ENCODE data around the gene KRTAP10-6.

- TF ChIP-seq CTCF (conservative IDR thresholded peaks at IDR 0.05; ENCODE audit: low read depth, low read length), result no peak
- no peak for TF ChIP-seq EZH2 (IDR thresholded peaks at IDR 0.05; ENCODE audit: borderline replicate concordance, low read depth, low read length, poor library complexity, severe bottlenecking)
Observed at GRCh38 chr21:44639331-44639655, 47.0 kb upstream of the KRTAP10-6 start.
